Measurements from ENCODE around the gene SLC35F1. TPM values are rescaled to one million over a fixed set of nuclear protein-coding genes. Genes with fewer than 3 reads are reported as not detected.

Gene SLC35F1
- total and polyA plus RNA-seq, 9 donors = 0.08 to 2.5 (median 0.24) TPM; not detected in 1

DNA sequence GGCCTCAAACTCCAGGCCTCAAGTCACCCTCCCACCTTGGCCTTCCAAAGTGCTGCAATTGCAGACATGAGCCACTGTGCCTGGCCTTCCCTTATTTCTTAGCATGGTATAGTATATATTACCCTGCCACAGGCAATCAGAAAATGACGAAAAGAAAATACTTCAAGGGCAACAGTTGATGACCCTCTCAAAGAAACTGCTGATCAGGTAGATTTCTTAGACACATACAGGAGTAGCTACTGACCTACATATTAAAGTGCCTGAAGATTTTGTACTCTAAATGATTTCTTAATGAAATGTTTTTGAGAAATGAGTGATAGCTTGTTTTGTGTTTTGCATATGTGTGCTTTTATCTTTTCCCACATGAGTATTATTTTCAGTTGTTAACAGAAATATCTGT, 4.6 kb downstream of the SLC35F1 start:
- H3K27me3 ChIP-seq = no peaks in the 10 kb centered on the region
- H3K36me3 ChIP-seq = no peaks in the 10 kb centered on the region
- no peak overlapping the region for H3K27ac ChIP-seq
- peaks cover 5% of the 10 kb centered on the region for H3K4me1 ChIP-seq (ENCODE audit: insufficient read depth)
- TF ChIP-seq EP300 (IDR thresholded peaks at IDR 0.05) (no peak), POLR2A (IDR thresholded peaks at IDR 0.05) (no peak), CTCF (IDR thresholded peaks at IDR 0.05) (no peak)
- no peak overlapping the region for H3K4me3 ChIP-seq
- no peaks in the 10 kb centered on the region for H3K9me3 ChIP-seq
- WGBS, 3 donors = 65 to 86% (median 74%) methylated on average over 1 of the region's 1 CpG
- intact Hi-C loops (cut with DNase I) = no loop called here
- no peak for DNase-seq

DNA sequence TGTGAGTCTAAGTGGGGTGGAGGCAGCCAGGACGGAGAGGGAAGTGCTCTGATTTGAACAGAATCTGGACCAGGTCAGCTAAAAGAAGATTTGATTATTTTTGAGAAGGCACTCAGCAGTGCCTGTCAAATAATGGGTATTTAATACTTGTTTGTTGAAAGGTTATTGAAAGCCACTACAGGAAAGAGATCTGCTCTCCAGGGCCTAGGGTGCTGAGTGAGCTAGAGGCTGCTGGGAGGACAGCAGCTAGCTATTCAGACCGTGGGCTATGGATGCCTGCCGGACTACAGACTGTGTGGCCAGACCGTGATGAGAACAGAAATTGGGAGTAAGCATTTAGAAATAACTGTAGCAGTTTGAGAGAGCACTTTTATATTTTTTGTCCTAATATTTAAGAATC, 8.8 kb downstream of the SLC35F1 start:
- Histone ChIP-seq H3K27ac (no peak overlapping the region), H3K27me3 (no peaks in the 10 kb centered on the region), H3K4me3 (no peak overlapping the region), H3K4me1 (ENCODE audit: insufficient read depth) (peaks cover 2% of the 10 kb centered on the region), H3K36me3 (no peaks in the 10 kb centered on the region), H3K9me3 (no peaks in the 10 kb centered on the region)
- no peak for DNase-seq
- 66 to 69% (median 68%) methylated on average over 4 of the region's 4 CpGs for WGBS, 3 donors
- TF ChIP-seq EP300 (IDR thresholded peaks at IDR 0.05) = no peak
- no peak for TF ChIP-seq POLR2A (IDR thresholded peaks at IDR 0.05)
- TF ChIP-seq CTCF (IDR thresholded peaks at IDR 0.05) = no peak
- intact Hi-C loops (cut with DNase I) = no loop called here

- peaks cover 2% of the 10 kb centered on the region for H3K4me1 ChIP-seq (ENCODE audit: insufficient read depth)
- no peak overlapping the region for H3K4me3 ChIP-seq
- H3K9me3 ChIP-seq = no peaks in the 10 kb centered on the region
- intact Hi-C loops (cut with DNase I) = no loop called here
- TF ChIP-seq POLR2A (IDR thresholded peaks at IDR 0.05) (no peak), CTCF (IDR thresholded peaks at IDR 0.05) (no peak), EP300 (IDR thresholded peaks at IDR 0.05) (no peak)
- no peaks in the 10 kb centered on the region for H3K27me3 ChIP-seq
- H3K27ac ChIP-seq = no peak overlapping the region
- DNase-seq = no peak
- WGBS, 3 donors = 88 to 100% (median 97%) methylated on average over 1 of the region's 1 CpG
- no peaks in the 10 kb centered on the region for H3K36me3 ChIP-seq
Observed at GRCh38 chr6:117916483-117916882, 9.4 kb downstream of the SLC35F1 start.

DNA sequence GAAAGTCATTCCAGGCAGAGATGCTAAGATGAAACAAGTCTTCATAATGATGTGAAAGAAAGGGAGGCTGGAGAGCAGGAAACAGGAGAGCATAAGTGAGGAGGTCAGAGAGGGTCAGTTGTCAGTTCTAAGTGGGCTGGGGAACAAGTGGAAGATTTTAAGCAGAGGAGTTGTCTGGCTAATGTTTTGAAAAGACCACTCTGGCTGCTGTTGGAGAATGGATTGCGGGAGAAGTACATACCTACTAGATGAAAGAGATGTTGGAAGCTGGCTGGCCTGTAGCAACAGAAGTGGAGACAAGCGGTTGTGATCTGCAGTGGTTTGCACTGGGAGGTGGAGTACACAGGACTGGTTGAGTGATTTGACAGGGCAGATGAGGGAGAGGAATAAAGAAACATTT, 10.1 kb downstream of the SLC35F1 start:
- 78 to 89% (median 82%) methylated on average over 2 of the region's 2 CpGs for WGBS, 3 donors
- Histone ChIP-seq H3K36me3 (no peaks in the 10 kb centered on the region), H3K9me3 (no peaks in the 10 kb centered on the region), H3K27me3 (no peaks in the 10 kb centered on the region), H3K27ac (no peak overlapping the region), H3K4me1 (ENCODE audit: insufficient read depth) (peaks cover 2% of the 10 kb centered on the region), H3K4me3 (no peak overlapping the region)
- intact Hi-C loops (cut with DNase I) = no loop called here
- DNase-seq = no peak
- TF ChIP-seq POLR2A (IDR thresholded peaks at IDR 0.05) (no peak), EP300 (IDR thresholded peaks at IDR 0.05) (no peak), CTCF (IDR thresholded peaks at IDR 0.05) (no peak)

- intact Hi-C loops (cut with DNase I) = no loop called here
- H3K27me3 ChIP-seq = no peaks in the 10 kb centered on the region
- H3K27ac ChIP-seq = no peak overlapping the region
- H3K4me3 ChIP-seq = no peak overlapping the region
- WGBS, 3 donors = 51 to 63% (median 58%) methylated on average over 5 of the region's 5 CpGs
- H3K9me3 ChIP-seq = no peaks in the 10 kb centered on the region
- DNase-seq = no peak
- H3K4me1 ChIP-seq (ENCODE audit: insufficient read depth) = peaks cover 2% of the 10 kb centered on the region
- H3K36me3 ChIP-seq = no peaks in the 10 kb centered on the region
- TF ChIP-seq POLR2A (IDR thresholded peaks at IDR 0.05) = no peak
- no peak for TF ChIP-seq EP300 (IDR thresholded peaks at IDR 0.05)
- TF ChIP-seq CTCF (IDR thresholded peaks at IDR 0.05) = no peak
Observed at GRCh38 chr6:117918454-117918853, 11.4 kb downstream of the SLC35F1 start.
